ENCODE results near the gene PARD6B.

Gene PARD6B

DNA sequence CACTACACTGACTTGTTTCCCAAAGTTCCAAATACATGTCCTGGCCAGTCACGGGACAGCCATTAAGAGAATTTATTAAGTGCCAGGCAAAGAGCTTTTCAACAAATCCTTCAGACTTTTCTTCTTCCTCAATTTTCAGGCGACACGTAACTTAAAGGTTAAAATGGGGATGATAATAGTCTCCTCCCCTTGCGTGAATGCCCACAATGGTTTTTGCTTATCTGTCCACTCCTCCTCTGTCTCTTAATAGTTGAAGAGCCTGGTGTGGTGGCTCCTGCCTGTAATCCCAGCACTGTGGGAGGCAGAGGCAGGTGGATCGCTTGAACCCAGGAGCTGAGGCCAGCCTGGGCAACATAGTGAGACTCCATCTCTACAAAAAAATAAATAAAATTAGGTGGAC lies 11.4 kb upstream of the PARD6B start:
- TF ChIP-seq, protein P1, sequence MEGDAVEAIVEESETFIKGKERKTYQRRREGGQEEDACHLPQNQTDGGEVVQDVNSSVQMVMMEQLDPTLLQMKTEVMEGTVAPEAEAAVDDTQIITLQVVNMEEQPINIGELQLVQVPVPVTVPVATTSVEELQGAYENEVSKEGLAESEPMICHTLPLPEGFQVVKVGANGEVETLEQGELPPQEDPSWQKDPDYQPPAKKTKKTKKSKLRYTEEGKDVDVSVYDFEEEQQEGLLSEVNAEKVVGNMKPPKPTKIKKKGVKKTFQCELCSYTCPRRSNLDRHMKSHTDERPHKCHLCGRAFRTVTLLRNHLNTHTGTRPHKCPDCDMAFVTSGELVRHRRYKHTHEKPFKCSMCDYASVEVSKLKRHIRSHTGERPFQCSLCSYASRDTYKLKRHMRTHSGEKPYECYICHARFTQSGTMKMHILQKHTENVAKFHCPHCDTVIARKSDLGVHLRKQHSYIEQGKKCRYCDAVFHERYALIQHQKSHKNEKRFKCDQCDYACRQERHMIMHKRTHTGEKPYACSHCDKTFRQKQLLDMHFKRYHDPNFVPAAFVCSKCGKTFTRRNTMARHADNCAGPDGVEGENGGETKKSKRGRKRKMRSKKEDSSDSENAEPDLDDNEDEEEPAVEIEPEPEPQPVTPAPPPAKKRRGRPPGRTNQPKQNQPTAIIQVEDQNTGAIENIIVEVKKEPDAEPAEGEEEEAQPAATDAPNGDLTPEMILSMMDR (IDR thresholded peaks at IDR 0.05; ENCODE audit: control extremely low read depth, extremely low read depth, low read depth, missing control alignments) = no peak
- CTCF ChIA-PET = interaction anchor here (0.8 to 1.0 kb wide), 2 partner anchors 10 to 70 kb away, joined by 3 read pairs; no protein-coding TSS in a partner anchor
- no peak for DNase-seq (ENCODE audit: extremely low spot score)
- POLR2A ChIA-PET = no interaction called here

DNA sequence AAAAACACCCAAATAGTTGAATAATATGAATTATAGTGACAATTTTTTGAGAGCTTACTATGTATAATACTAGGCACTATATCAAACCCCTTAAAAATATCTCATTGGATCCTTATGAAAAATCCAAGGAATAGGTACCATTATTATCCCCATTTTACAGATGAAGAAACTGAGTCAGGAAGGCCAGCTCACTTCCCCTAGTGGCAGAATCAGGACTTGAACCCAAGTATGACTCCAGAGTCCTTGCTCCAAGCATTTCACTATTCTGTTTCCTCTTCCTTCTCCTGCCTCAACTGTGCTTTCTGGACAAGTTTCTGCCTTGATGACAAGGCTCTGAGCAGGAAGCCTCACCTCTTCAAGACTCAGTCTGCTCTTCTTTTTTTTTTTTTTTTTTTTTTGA lies 10.8 kb upstream of the PARD6B start:
- TF ChIP-seq, protein P1 (IDR thresholded peaks at IDR 0.05; ENCODE audit: control extremely low read depth, extremely low read depth, low read depth, missing control alignments) = no peak
- CTCF ChIA-PET = interaction anchor here (0.8 to 1.0 kb wide), 2 partner anchors 10 to 69 kb away, joined by 3 read pairs; no protein-coding TSS in a partner anchor
- POLR2A ChIA-PET = no interaction called here
- DNase-seq (ENCODE audit: extremely low spot score) = no peak

DNA sequence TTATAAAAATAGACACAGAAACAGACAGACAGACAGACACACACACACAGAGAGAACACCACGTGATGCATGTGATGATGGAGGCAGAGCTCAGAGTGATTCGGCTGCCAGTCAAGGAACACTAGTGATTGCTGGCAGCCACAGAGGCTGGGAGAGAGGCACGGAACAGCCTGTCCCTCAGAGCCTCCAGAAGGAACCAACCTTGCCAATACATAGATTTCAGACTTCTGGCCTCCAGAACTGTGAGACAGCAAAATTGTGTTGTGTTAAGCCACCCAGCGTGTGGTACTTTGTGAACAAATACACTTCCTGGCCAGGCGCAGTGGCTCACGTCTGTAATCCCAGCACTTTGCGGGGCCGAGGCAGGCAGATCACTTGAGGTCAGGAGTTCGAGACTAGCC lies 9.5 kb upstream of the PARD6B start:
- DNase-seq (ENCODE audit: extremely low spot score) = no peak
- POLR2A ChIA-PET = no interaction called here
- CTCF ChIA-PET = no interaction called here
- TF ChIP-seq, protein P1 (IDR thresholded peaks at IDR 0.05; ENCODE audit: control extremely low read depth, extremely low read depth, low read depth, missing control alignments) = no peak

DNA sequence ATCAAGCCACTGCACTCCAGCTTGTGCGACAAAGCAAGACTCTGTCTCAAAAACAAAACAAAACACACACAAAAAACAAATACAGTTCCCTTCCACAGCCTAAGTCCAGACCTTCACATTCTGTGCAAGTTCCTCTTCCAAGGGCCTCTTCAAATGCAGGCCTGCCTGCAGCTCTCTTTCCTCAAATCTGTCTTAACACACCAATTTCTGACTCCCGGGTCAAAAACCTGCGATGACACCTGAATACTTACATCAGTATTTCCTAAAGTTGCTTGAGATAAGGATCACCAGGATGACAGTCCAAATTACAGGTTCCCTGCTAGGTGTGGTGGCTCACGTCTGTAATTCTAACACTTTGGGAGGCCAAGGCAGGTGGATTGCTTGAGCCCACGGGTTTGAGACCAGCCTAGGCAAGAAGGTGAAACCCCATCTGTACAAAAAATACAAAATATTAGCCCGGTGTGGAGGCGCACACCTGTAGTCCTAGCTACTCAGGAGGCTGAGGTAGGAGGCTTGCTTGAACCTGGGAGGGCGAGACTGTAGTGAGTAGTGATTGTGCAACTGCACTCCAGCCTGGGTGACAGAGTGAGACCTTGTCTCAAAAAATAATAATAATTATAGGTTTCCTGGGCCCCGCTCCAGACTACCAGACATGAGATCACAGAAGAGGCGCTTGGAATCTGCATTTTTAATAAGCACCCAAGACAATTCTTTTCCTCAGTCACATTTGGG lies 8.8 kb upstream of the PARD6B start:
- DNase-seq (ENCODE audit: extremely low spot score) = no peak
- POLR2A ChIA-PET = no interaction called here
- CTCF ChIA-PET = interaction anchor here (2.6 kb wide), 1 partner anchor 27 kb away, joined by 11 read pairs; no protein-coding TSS in a partner anchor
- TF ChIP-seq, protein P1 (IDR thresholded peaks at IDR 0.05; ENCODE audit: control extremely low read depth, extremely low read depth, low read depth, missing control alignments) = no peak

DNA sequence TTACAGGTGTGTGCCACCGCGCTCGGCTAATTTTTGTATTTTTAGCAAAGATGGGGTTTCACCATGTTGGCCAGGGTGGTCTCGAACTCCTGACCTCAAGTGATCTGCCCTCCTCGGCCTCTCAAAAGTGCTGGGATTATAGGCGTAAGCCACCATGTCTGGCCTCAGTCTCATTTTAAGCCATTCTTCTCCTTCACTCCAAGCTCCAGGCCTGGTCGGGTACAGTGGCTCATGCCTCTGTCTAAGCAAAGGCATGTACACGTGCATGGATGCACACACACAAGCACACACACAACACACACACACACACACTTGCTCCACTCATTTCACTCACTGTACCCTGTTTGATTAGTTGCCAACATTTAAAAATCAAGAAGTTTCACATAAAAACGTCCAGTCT lies 7.7 kb upstream of the PARD6B start:
- TF ChIP-seq, protein P1 (IDR thresholded peaks at IDR 0.05; ENCODE audit: control extremely low read depth, extremely low read depth, low read depth, missing control alignments) = no peak

DNA sequence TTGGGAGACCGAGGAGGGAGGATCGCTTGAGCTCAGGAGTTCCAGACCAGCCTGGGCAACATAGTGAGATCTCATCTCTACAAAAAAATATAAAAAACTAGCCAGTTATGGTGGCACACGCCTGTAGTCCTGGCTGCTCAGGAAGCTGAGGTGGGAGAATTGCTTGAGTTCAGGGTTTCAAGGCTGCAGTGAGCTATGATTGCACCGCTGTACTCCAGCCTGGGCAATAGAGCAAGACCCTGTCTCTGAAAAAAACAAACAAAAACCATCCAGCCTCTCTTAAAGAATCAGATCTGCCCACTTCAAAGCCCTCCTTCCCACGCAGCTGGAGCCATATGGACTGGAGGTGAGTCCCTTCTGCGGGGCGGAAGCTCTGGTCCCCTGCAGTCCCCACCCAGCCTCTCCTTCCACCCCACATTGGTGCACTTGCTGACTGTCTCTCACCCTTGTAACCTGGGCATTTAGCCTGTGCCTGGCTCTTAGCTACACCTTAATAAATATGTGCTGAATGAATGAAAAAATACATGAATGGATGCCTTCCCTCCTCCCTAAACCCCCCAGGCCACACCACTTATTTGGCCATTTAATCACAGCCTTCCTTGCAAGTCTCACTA lies 7.2 kb upstream of the PARD6B start:
- TF ChIP-seq, protein P1 (IDR thresholded peaks at IDR 0.05; ENCODE audit: control extremely low read depth, extremely low read depth, low read depth, missing control alignments) = no peak
- POLR2A ChIA-PET = no interaction called here
- CTCF ChIA-PET = interaction anchor here (2.6 kb wide), 1 partner anchor 25 kb away, joined by 11 read pairs; no protein-coding TSS in a partner anchor
- DNase-seq (ENCODE audit: extremely low spot score) = no peak

More for the DNA sequence above, 7.7 kb upstream of the PARD6B start:
- POLR2A ChIA-PET = no interaction called here
- DNase-seq (ENCODE audit: extremely low spot score) = no peak
- CTCF ChIA-PET = interaction anchor here (2.6 kb wide), 1 partner anchor 26 kb away, joined by 11 read pairs; no protein-coding TSS in a partner anchor
